BLaER1 (cell line): ENCODE measurements around the gene THEM5.
A peak's percentile ranks its signal among the peaks of the same experiment; 100 is the strongest.

Source experiments
- H3K27ac ChIP-seq: shearing (Covaris generic); formaldehyde crosslinking; 2 replicates; pipeline ENCODE4 v1.8.1; 2022
- H3K27me3 ChIP-seq: shearing (Covaris generic); formaldehyde crosslinking; 2 replicates; pipeline ENCODE4 v1.8.1; 2022
- H3K36me3 ChIP-seq: shearing (Covaris generic); formaldehyde crosslinking; 2 replicates; pipeline ENCODE4 v1.8.1; 2022
- H3K4me1 ChIP-seq: shearing (Covaris generic); formaldehyde crosslinking; 2 replicates; pipeline ENCODE4 v1.8.1; 2022
- H3K4me2 ChIP-seq: shearing (Covaris generic); formaldehyde crosslinking; 2 replicates; pipeline ENCODE4 v1.8.1; 2022
- H3K4me3 ChIP-seq: shearing (Covaris generic); formaldehyde crosslinking; 2 replicates; pipeline ENCODE4 v1.8.1; 2022
- H3K9ac ChIP-seq: shearing (Covaris generic); formaldehyde crosslinking; 2 replicates; pipeline ENCODE4 v1.8.1; 2022
- H3K9me3 ChIP-seq: shearing (Covaris generic); formaldehyde crosslinking; 2 replicates; pipeline ENCODE4 v1.8.1; 2022
- H4K20me1 ChIP-seq: shearing (Covaris generic); formaldehyde crosslinking; 2 replicates; pipeline ENCODE4 v1.8.1; 2022
- Cebpa-rat ChIP-seq: shearing (Covaris generic); IDR thresholded peaks from 2 replicates; pipeline ENCODE4 v1.8.1; 2022

THEM5 gene

GRCh38 chr1:151803915-151804314, 49.6 kb downstream of the THEM5 start:
- H3K4me2 ChIP-seq = peak overlapping the region; percentile 95
- TF ChIP-seq Cebpa-rat = no peak
- no peaks in the 10 kb centered on the region for H3K27me3 ChIP-seq

GRCh38 chr1:151803164-151803563, 50.3 kb downstream of the THEM5 start:
- Histone ChIP-seq H3K36me3 (no peaks in the 10 kb centered on the region), H3K9me3 (no peaks in the 10 kb centered on the region), H3K27ac (peak overlapping the region; percentile 42; the same call in 1 of the 2 replicates), H4K20me1 (no peaks in the 10 kb centered on the region), H3K4me2 (peak overlapping the region; percentile 95), H3K27me3 (no peaks in the 10 kb centered on the region), H3K9ac (no peak overlapping the region; the same call in 1 of the 2 replicates), H3K4me1 (peaks cover 89% of the 10 kb centered on the region), H3K4me3 (no peak overlapping the region)
- no peak for TF ChIP-seq Cebpa-rat

More at GRCh38 chr1:151803915-151804314, 49.6 kb downstream of the THEM5 start:
- no peak overlapping the region for H3K9ac ChIP-seq
- H4K20me1 ChIP-seq = no peaks in the 10 kb centered on the region
- H3K4me3 ChIP-seq = peak overlapping the region; percentile 45
- H3K27ac ChIP-seq = no peak overlapping the region; the same call in 1 of the 2 replicates
- H3K4me1 ChIP-seq = peaks cover 96% of the 10 kb centered on the region
- no peaks in the 10 kb centered on the region for H3K9me3 ChIP-seq
- no peaks in the 10 kb centered on the region for H3K36me3 ChIP-seq

- Histone ChIP-seq H3K9ac (no peak overlapping the region), H3K4me2 (peak overlapping the region; percentile 95), H3K4me3 (no peak overlapping the region), H3K27me3 (no peaks in the 10 kb centered on the region), H3K4me1 (peaks cover 81% of the 10 kb centered on the region), H3K9me3 (no peaks in the 10 kb centered on the region), H3K27ac (peak overlapping the region; percentile 42; the same call in 1 of the 2 replicates), H3K36me3 (no peaks in the 10 kb centered on the region), H4K20me1 (no peaks in the 10 kb centered on the region)
- TF ChIP-seq Cebpa-rat = no peak
These were observed 51.1 kb downstream of the THEM5 start for GRCh38 chr1:151802372-151802771.

GRCh38 chr1:151801846-151802245, 51.7 kb downstream of the THEM5 start:
- Histone ChIP-seq H3K9me3 (no peaks in the 10 kb centered on the region), H4K20me1 (no peaks in the 10 kb centered on the region), H3K36me3 (no peaks in the 10 kb centered on the region), H3K9ac (no peak overlapping the region), H3K4me1 (peaks cover 76% of the 10 kb centered on the region), H3K27me3 (no peaks in the 10 kb centered on the region), H3K27ac (peak overlapping the region; percentile 42; the same call in 1 of the 2 replicates), H3K4me2 (peak overlapping the region; percentile 95), H3K4me3 (no peak overlapping the region)
- no peak for TF ChIP-seq Cebpa-rat

- TF ChIP-seq Cebpa-rat = no peak
- Histone ChIP-seq H4K20me1 (no peaks in the 10 kb centered on the region), H3K27ac (no peak overlapping the region), H3K36me3 (no peaks in the 10 kb centered on the region), H3K9me3 (no peaks in the 10 kb centered on the region), H3K9ac (no peak overlapping the region), H3K4me2 (peak overlapping the region; percentile 95), H3K4me1 (peaks cover 71% of the 10 kb centered on the region), H3K4me3 (no peak overlapping the region), H3K27me3 (no peaks in the 10 kb centered on the region)
These were observed 52.1 kb downstream of the THEM5 start for GRCh38 chr1:151801310-151801820.

GRCh38 chr1:151800830-151801229, 52.7 kb downstream of the THEM5 start:
- Histone ChIP-seq H3K9me3 (no peaks in the 10 kb centered on the region), H3K36me3 (no peaks in the 10 kb centered on the region), H3K4me1 (peaks cover 66% of the 10 kb centered on the region), H3K4me2 (peak overlapping the region; percentile 95), H3K27me3 (no peaks in the 10 kb centered on the region), H3K9ac (no peak overlapping the region), H3K4me3 (no peak overlapping the region), H4K20me1 (no peaks in the 10 kb centered on the region), H3K27ac (no peak overlapping the region)
- no peak for TF ChIP-seq Cebpa-rat

GRCh38 chr1:151799179-151800022, 54.1 kb downstream of the THEM5 start:
- no peaks in the 10 kb centered on the region for H3K27me3 ChIP-seq
- H3K4me3 ChIP-seq = no peak overlapping the region
- H3K4me2 ChIP-seq = peak overlapping the region; percentile 95; the same call in 1 of the 2 replicates
- no peak for TF ChIP-seq Cebpa-rat
- no peaks in the 10 kb centered on the region for H4K20me1 ChIP-seq
- H3K9ac ChIP-seq = no peak overlapping the region
- H3K4me1 ChIP-seq = peaks cover 56% of the 10 kb centered on the region
- no peaks in the 10 kb centered on the region for H3K36me3 ChIP-seq
- H3K27ac ChIP-seq = no peak overlapping the region
- H3K9me3 ChIP-seq = no peaks in the 10 kb centered on the region

- Histone ChIP-seq H3K9ac (no peak overlapping the region), H3K4me3 (no peak overlapping the region), H3K27me3 (no peaks in the 10 kb centered on the region), H3K4me1 (peaks cover 48% of the 10 kb centered on the region), H4K20me1 (no peaks in the 10 kb centered on the region), H3K27ac (no peak overlapping the region), H3K36me3 (no peaks in the 10 kb centered on the region), H3K4me2 (no peak overlapping the region), H3K9me3 (no peaks in the 10 kb centered on the region)
- no peak for TF ChIP-seq Cebpa-rat
These were observed 54.9 kb downstream of the THEM5 start for GRCh38 chr1:151798571-151798970.
